Sciatic nerve (tissue), 2 donors: ENCODE results near the gene NFYC. TPM values are rescaled to one million over a fixed set of nuclear protein-coding genes. Genes with fewer than 3 reads are reported as not detected.
A peak's percentile ranks its signal among the peaks of the same experiment; 100 is the strongest.

Source experiments
- ATAC-seq: fragments of 200-7000 bp; cut with Tn5 transposase; one replicate; pipeline ENCODE4 v1.9.1; 2020; ENCODE audit warnings: mild to moderate bottlenecking, moderate library complexity
- DNase-seq: peaks from one replicate; pipeline ENCODE4 v3.0.0-alpha.2; 2020; ENCODE audit warnings: low spot score
- intact Hi-C: fragments of 100-400 bp; cut with DNase I; formaldehyde crosslinking; loops from one replicate; pipeline ENCODE4 v1.14.2; 2022
- total RNA-seq: library from RNA; stranded (reverse); fragmentation: NEBNext Ultra II Directional; extraction: Animal tissue kit (Norgen Biotek cat#: 25700); gene quantifications from one replicate; pipeline ENCODE4 v1.2.1, GENCODE V29; 2021
- donor health status: DM: no; HTN: no; CAD: no.
- donor health status: DM: no; HTN: no; CAD: no.

The NFYC gene
- total RNA-seq, 1 donor from 2014 or later = 46.7 TPM

GRCh38 chr1:40749817-40750216 is 58.3 kb downstream of the NFYC start:
- DNase-seq (no peak), ATAC-seq (no peak)
- intact Hi-C loops = no loop called here

- ATAC-seq (no peak), DNase-seq (no peak)
- intact Hi-C loops = no loop called here
These were observed 59.0 kb downstream of the NFYC start for GRCh38 chr1:40750451-40750908.

GRCh38 chr1:40751802-40752201 is 60.3 kb downstream of the NFYC start:
- no peak for DNase-seq
- ATAC-seq = no peak
- intact Hi-C loops = no loop called here

GRCh38 chr1:40753142-40753882 is 61.8 kb downstream of the NFYC start:
- intact Hi-C loops = no loop called here
- ATAC-seq = no peak
- DNase-seq = no peak

GRCh38 chr1:40754201-40754600 is 62.7 kb downstream of the NFYC start:
- ATAC-seq = no peak
- intact Hi-C loops = no loop called here
- no peak for DNase-seq

GRCh38 chr1:40755067-40755466 is 63.6 kb downstream of the NFYC start:
- DNase-seq = no peak
- ATAC-seq = peak; percentile 78
- intact Hi-C loops = no loop called here

- intact Hi-C loops = no loop called here
- DNase-seq = no peak
- no peak for ATAC-seq
These were observed 65.0 kb downstream of the NFYC start for GRCh38 chr1:40756523-40756922.

- intact Hi-C loops = no loop called here
- no peak for ATAC-seq
These were observed 65.6 kb downstream of the NFYC start for GRCh38 chr1:40757084-40757483.

GRCh38 chr1:40758004-40758403 is 66.5 kb downstream of the NFYC start:
- intact Hi-C loops = no loop called here
- DNase-seq (no peak), ATAC-seq (no peak)

More at GRCh38 chr1:40757084-40757483, 65.6 kb downstream of the NFYC start:
- no peak for DNase-seq

GRCh38 chr1:40758578-40759343 is 67.3 kb downstream of the NFYC start:
- DNase-seq = no peak
- no peak for ATAC-seq
- intact Hi-C loops = no loop called here

GRCh38 chr1:40760984-40761383 is 69.5 kb downstream of the NFYC start:
- intact Hi-C loops = no loop called here
- ATAC-seq = no peak
- no peak for DNase-seq

- DNase-seq = no peak
- no peak for ATAC-seq
- intact Hi-C loops = no loop called here
These were observed 70.8 kb downstream of the NFYC start for GRCh38 chr1:40762144-40762923.

GRCh38 chr1:40763742-40764532 is 72.4 kb downstream of the NFYC start:
- DNase-seq (no peak), ATAC-seq (no peak)
- intact Hi-C loops = no loop called here

GRCh38 chr1:40764981-40765380 is 73.5 kb downstream of the NFYC start:
- no peak for ATAC-seq

GRCh38 chr1:40766017-40766416 is 74.5 kb downstream of the NFYC start:
- intact Hi-C loops = no loop called here
- ATAC-seq (no peak), DNase-seq (no peak)

More at GRCh38 chr1:40764981-40765380, 73.5 kb downstream of the NFYC start:
- intact Hi-C loops = no loop called here
- DNase-seq = no peak

GRCh38 chr1:40766560-40766959 is 75.1 kb downstream of the NFYC start:
- ATAC-seq = no peak
- intact Hi-C loops = no loop called here
- no peak for DNase-seq

GRCh38 chr1:40768146-40768990 is 76.9 kb downstream of the NFYC start:
- DNase-seq (no peak), ATAC-seq (peak; percentile 42)
- intact Hi-C loops = no loop called here

GRCh38 chr1:40769815-40770214 is 78.3 kb downstream of the NFYC start:
- intact Hi-C loops = loop anchor here (10.0 kb wide), 1 partner anchor 85 kb away; no protein-coding TSS in a partner anchor
- ATAC-seq (peak; percentile 54), DNase-seq (no peak)
